ENCODE results near the gene MED13L.

DNA sequence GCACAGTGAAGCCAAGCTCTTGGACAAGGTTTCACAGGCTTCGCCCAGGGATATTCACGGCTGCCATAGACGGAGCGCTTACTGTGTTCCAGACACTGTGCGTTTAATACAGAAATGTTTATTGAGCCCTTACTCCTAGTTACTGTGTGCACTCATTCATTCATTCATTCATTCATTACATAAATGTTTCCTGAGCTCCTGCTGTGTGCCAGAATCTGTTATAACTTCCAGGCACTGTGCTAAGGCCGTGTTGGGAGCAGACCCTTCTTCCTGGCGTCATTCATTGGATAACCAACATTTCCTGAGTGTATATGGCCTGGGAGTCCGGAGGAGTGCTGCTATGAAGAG lies 760 bp upstream of the MED13L start:
- no peak for TF ChIP-seq ZFX (IDR thresholded peaks at IDR 0.05; ENCODE audit: borderline replicate concordance)
- TF ChIP-seq, protein P1, sequence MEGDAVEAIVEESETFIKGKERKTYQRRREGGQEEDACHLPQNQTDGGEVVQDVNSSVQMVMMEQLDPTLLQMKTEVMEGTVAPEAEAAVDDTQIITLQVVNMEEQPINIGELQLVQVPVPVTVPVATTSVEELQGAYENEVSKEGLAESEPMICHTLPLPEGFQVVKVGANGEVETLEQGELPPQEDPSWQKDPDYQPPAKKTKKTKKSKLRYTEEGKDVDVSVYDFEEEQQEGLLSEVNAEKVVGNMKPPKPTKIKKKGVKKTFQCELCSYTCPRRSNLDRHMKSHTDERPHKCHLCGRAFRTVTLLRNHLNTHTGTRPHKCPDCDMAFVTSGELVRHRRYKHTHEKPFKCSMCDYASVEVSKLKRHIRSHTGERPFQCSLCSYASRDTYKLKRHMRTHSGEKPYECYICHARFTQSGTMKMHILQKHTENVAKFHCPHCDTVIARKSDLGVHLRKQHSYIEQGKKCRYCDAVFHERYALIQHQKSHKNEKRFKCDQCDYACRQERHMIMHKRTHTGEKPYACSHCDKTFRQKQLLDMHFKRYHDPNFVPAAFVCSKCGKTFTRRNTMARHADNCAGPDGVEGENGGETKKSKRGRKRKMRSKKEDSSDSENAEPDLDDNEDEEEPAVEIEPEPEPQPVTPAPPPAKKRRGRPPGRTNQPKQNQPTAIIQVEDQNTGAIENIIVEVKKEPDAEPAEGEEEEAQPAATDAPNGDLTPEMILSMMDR (IDR thresholded peaks at IDR 0.05), result no peak

Measured in 22Rv1 (cell line).